H1 (cell line): ENCODE data around the gene CCDC116. TPM values are rescaled to one million over a fixed set of nuclear protein-coding genes. Genes with fewer than 3 reads are reported as not detected.

ENCODE experiments used
- CTCF ChIA-PET: fragments of 300-600 bp; sonication (Branson Sonifier 250); formaldehyde crosslinking; loops from one replicate; lab custom pipeline; 2021; ENCODE audit not compliant: partially characterized antibody; lab: Charles Lee
- POLR2A ChIA-PET: fragments of 300-600 bp; sonication (Branson Sonifier 250); formaldehyde crosslinking; loops from one replicate; lab custom pipeline; 2021; ENCODE audit warnings: inconsistent platforms; ENCODE audit not compliant: partially characterized antibody; lab: Charles Lee
- DNase-seq, 2 experiments: peaks; one replicate each; pipeline versions ENCODE4 v3.0.0 to v3.0.0-alpha.2; 2010 to 2022; ENCODE audit warnings: low spot score in 2 of 2, low read depth in 1 of 2, mixed read lengths in 1 of 2
- FAIRE-seq: peaks from 2 replicates; lab custom pipeline; 2011; peaks lifted over from hg19 to GRCh38; lab: Jason Lieb, UNC
- H2AFZ ChIP-seq: 2 replicates; pipeline ENCODE4 v1.8.1; 2012; ENCODE audit warnings: low read length, inconsistent platforms
- H2AK5ac ChIP-seq: 2 replicates; pipeline ENCODE4 v1.6.1; 2013; ENCODE audit warnings: low read depth, low read length
- H2BK120ac ChIP-seq: replicated peaks from 2 replicates; pipeline ENCODE3; 2013; ENCODE audit warnings: low read depth, low read length, inconsistent platforms
- H2BK12ac ChIP-seq: 2 replicates; pipeline ENCODE4 v1.6.1; 2013; ENCODE audit warnings: low read depth, low read length
- H2BK15ac ChIP-seq: 2 replicates; pipeline ENCODE4 v1.6.1; 2013; ENCODE audit warnings: low read length
- H2BK20ac ChIP-seq: 2 replicates; pipeline ENCODE4 v1.6.1; 2013; ENCODE audit warnings: low read length
- H2BK5ac ChIP-seq: 2 replicates; pipeline ENCODE4 v1.6.1; 2013; ENCODE audit warnings: low read depth, low read length
- H3K14ac ChIP-seq: 2 replicates; pipeline ENCODE4 v1.6.1; 2013; ENCODE audit warnings: inconsistent platforms; ENCODE audit not compliant: insufficient read length
- H3K18ac ChIP-seq: 2 replicates; pipeline ENCODE4 v1.6.1; 2013; ENCODE audit warnings: low read length; ENCODE audit errors: extremely low read depth
- H3K23ac ChIP-seq: 2 replicates; pipeline ENCODE4 v1.6.1; 2013; ENCODE audit warnings: inconsistent platforms; ENCODE audit not compliant: insufficient read length
- H3K23me2 ChIP-seq: 2 replicates; pipeline ENCODE4 v1.6.1; 2013; ENCODE audit warnings: low read depth, low read length
- H3K27ac ChIP-seq: 2 replicates; pipeline ENCODE4 v1.6.1; 2011; ENCODE audit warnings: low read depth, low read length, inconsistent platforms
- H3K27me3 ChIP-seq, 4 experiments: replicated peaks in 1 of 4; 1 replicate in 1 of 4; 2 replicates in 3 of 4; pipeline versions ENCODE4 v1.6.1 to v1.8.1; 2011 to 2013; ENCODE audit warnings: low read length in 3 of 4, mild to moderate bottlenecking in 3 of 4, inconsistent platforms in 2 of 4, mixed read lengths in 2 of 4, moderate library complexity in 1 of 4; ENCODE audit not compliant: control insufficient read depth in 3 of 4, insufficient read depth in 3 of 4; ENCODE audit errors: extremely low read depth in 1 of 4
- H3K36me3 ChIP-seq, 4 experiments: 2 replicates each; pipeline versions ENCODE4 v1.6.1 to v1.8.1; 2011 to 2013; ENCODE audit warnings: mild to moderate bottlenecking in 4 of 4, low read length in 3 of 4, moderate library complexity in 2 of 4, control low read depth in 1 of 4, inconsistent platforms in 1 of 4; ENCODE audit not compliant: insufficient read depth in 4 of 4, control insufficient read depth in 2 of 4
- H3K4ac ChIP-seq: replicated peaks from 2 replicates; pipeline ENCODE3; 2013; ENCODE audit warnings: low read length, low read depth, mixed read lengths, inconsistent platforms; ENCODE audit not compliant: insufficient read length
- H3K4me1 ChIP-seq, 4 experiments: replicated peaks in 1 of 4; 1 replicate in 1 of 4; 2 replicates in 3 of 4; pipeline versions ENCODE4 v1.6.1 to v1.8.1; 2011 to 2013; ENCODE audit warnings: low read length in 3 of 4, inconsistent platforms in 2 of 4, mixed read lengths in 1 of 4; ENCODE audit not compliant: insufficient read depth in 4 of 4, control insufficient read depth in 3 of 4
- H3K4me2 ChIP-seq, 2 experiments: 2 replicates each; pipeline versions ENCODE4 v1.6.1 to v1.8.1; 2011 to 2013; ENCODE audit warnings: low read depth in 2 of 2, low read length in 2 of 2, control low read depth in 1 of 2, inconsistent platforms in 1 of 2, mild to moderate bottlenecking in 1 of 2; ENCODE audit not compliant: insufficient read depth in 1 of 2
- H3K4me3 ChIP-seq, 4 experiments: fragments of 200-600, 300-600 bp in 1 of 4; sonication (generic), shearing (Covaris generic), sonication (Bioruptor Twin) in 1 of 4; 2 replicates each; pipeline versions ENCODE4 v1.5.1 to v1.8.1; 2011 to 2016; ENCODE audit warnings: low read length in 4 of 4, low read depth in 3 of 4, control low read depth in 2 of 4, inconsistent platforms in 2 of 4, mild to moderate bottlenecking in 2 of 4, mixed read lengths in 1 of 4, moderate library complexity in 1 of 4; ENCODE audit not compliant: insufficient read depth in 2 of 4; ENCODE audit errors: extremely low read depth in 1 of 4
- H3K56ac ChIP-seq: replicated peaks from 2 replicates; pipeline ENCODE3; 2013; ENCODE audit warnings: low read depth, mild to moderate bottlenecking, mixed read lengths, low read length, inconsistent platforms; ENCODE audit not compliant: insufficient read length
- H3K79me1 ChIP-seq: 2 replicates; pipeline ENCODE4 v1.6.1; 2013; ENCODE audit warnings: low read depth, low read length, control low read depth
- H3K79me2 ChIP-seq, 2 experiments: 2 replicates each; pipeline versions ENCODE4 v1.6.1 to v1.8.1; 2012 to 2013; ENCODE audit warnings: low read length in 2 of 2, mild to moderate bottlenecking in 2 of 2, inconsistent platforms in 1 of 2; ENCODE audit not compliant: insufficient read depth in 2 of 2, control insufficient read depth in 1 of 2
- H3K9ac ChIP-seq, 4 experiments: replicated peaks in 1 of 4; 1 replicate in 1 of 4; 2 replicates in 3 of 4; pipeline versions ENCODE4 v1.6.1 to v1.8.1; 2011 to 2013; ENCODE audit warnings: low read depth in 3 of 4, low read length in 3 of 4, control low read depth in 2 of 4, mild to moderate bottlenecking in 2 of 4, moderate library complexity in 2 of 4, inconsistent platforms in 1 of 4; ENCODE audit errors: extremely low read depth in 1 of 4
- H3K9me3 ChIP-seq, 2 experiments: 2 replicates each; pipeline versions ENCODE4 v1.6.1 to v1.8.1; 2012 to 2013; ENCODE audit warnings: mild to moderate bottlenecking in 2 of 2, moderate library complexity in 2 of 2, control low read depth in 1 of 2, inconsistent platforms in 1 of 2, low read depth in 1 of 2, low read length in 1 of 2, mixed read lengths in 1 of 2; ENCODE audit not compliant: insufficient read depth in 2 of 2
- H4K20me1 ChIP-seq, 2 experiments: replicated peaks in 1 of 2; 2 replicates each; pipeline versions ENCODE3 to v1.8.1; 2011 to 2013; ENCODE audit warnings: inconsistent platforms in 2 of 2, low read length in 2 of 2, mild to moderate bottlenecking in 1 of 2; ENCODE audit not compliant: insufficient read depth in 2 of 2, control insufficient read depth in 1 of 2
- H4K5ac ChIP-seq: 2 replicates; pipeline ENCODE4 v1.6.1; 2013; ENCODE audit warnings: low read length, low read depth, mixed read lengths, inconsistent platforms; ENCODE audit not compliant: insufficient read length
- H4K8ac ChIP-seq: 2 replicates; pipeline ENCODE4 v1.8.0; 2013; ENCODE audit warnings: mild to moderate bottlenecking, moderate library complexity, low read length, inconsistent platforms; ENCODE audit not compliant: insufficient read depth; ENCODE audit errors: extremely low read depth
- H4K91ac ChIP-seq: replicated peaks from 2 replicates; pipeline ENCODE3; 2013; ENCODE audit warnings: low read length, mixed read lengths, inconsistent platforms; ENCODE audit not compliant: insufficient read length
- EP300 ChIP-seq, 2 experiments: IDR thresholded peaks; 1 replicate in 1 of 2; 2 replicates in 1 of 2; pipeline ENCODE4 v1.6.1; 2011 to 2012; ENCODE audit warnings: low read depth in 2 of 2, low read length in 2 of 2, mild to moderate bottlenecking in 2 of 2, borderline replicate concordance in 1 of 2, inconsistent platforms in 1 of 2, moderate library complexity in 1 of 2
- EZH2 ChIP-seq: fragments of 200-600 bp; sonication (generic); IDR thresholded peaks from 2 replicates; pipeline ENCODE4 v1.7.1; 2012; ENCODE audit warnings: low read depth, mild to moderate bottlenecking, moderate library complexity, low read length, inconsistent platforms; ENCODE audit not compliant: severe bottlenecking
- KDM1A ChIP-seq: fragments of 200-600, 300-600 bp; sonication (generic); IDR thresholded peaks from 2 replicates; pipeline ENCODE4 v1.7.1; 2016; ENCODE audit warnings: mild to moderate bottlenecking, low read length, borderline replicate concordance
- MAFK ChIP-seq: IDR thresholded peaks from 2 replicates; pipeline ENCODE4 v1.6.1; 2012; ENCODE audit warnings: low read depth, mild to moderate bottlenecking, improper control_type of control experiment, low read length
- NANOG ChIP-seq: IDR thresholded peaks from 2 replicates; pipeline ENCODE4 v1.6.1; 2011; ENCODE audit warnings: low read length, low read depth, mild to moderate bottlenecking, inconsistent platforms; ENCODE audit not compliant: insufficient read depth, poor library complexity, severe bottlenecking
- PHF8 ChIP-seq: fragments of 200-600 bp; sonication (generic); conservative IDR thresholded peaks from 2 replicates; pipeline ENCODE4 v1.7.1; 2012; ENCODE audit warnings: low read depth, mild to moderate bottlenecking, inconsistent platforms, low read length, moderate library complexity
- RBBP5 ChIP-seq: IDR thresholded peaks from 2 replicates; pipeline ENCODE4 v1.7.1; 2012; ENCODE audit warnings: low read depth, mild to moderate bottlenecking, inconsistent platforms, low read length, moderate library complexity, borderline replicate concordance
- RFX5 ChIP-seq: IDR thresholded peaks from 2 replicates; pipeline ENCODE4 v1.6.1; 2011; ENCODE audit warnings: low read depth, low read length, improper control_type of control experiment, borderline replicate concordance
- SP4 ChIP-seq: IDR thresholded peaks from 2 replicates; pipeline ENCODE4 v1.6.1; 2012; ENCODE audit warnings: low read length, inconsistent platforms
- WGBS, 2 experiments: shearing (Covaris generic) in 1 of 2; methylation state at CpG; one replicate each; pipeline versions ENCODE4 v1.1.6 to v1.1.7; 2013 to 2015; ENCODE audit warnings: low lambda C conversion rate in 2 of 2, mixed read lengths in 2 of 2, inconsistent platforms in 1 of 2, low coverage in 1 of 2, missing lambda C conversion rate in 1 of 2; ENCODE audit not compliant: insufficient replicate concordance in 2 of 2, insufficient coverage in 1 of 2, insufficient read length in 1 of 2; ENCODE audit errors: extremely low coverage in 1 of 2, missing lambda C conversion rate in 1 of 2; 5-methylcytosine and 5-hydroxymethylcytosine counted together
- polyA plus RNA-seq, 7 experiments: library from polyadenylated mRNA; depleted of rRNA in 3 of 7; stranded (reverse) in 5 of 7; unstranded in 2 of 7; fragments of >200 nt in 5 of 7; fragments of 200-250 nt in 2 of 7; gene quantifications; 1 replicate in 5 of 7; 2 replicates in 1 of 7; 4 replicates in 1 of 7; pipeline versions ENCODE4 v1.2.1 to v1.2.3, GENCODE V29; 2011 to 2013; ENCODE audit warnings: missing spikeins in 2 of 7, mixed read lengths in 2 of 7
- total RNA-seq: library from RNA; stranded (reverse); fragmentation: NEBNext Ultra II Directional; extraction: Animal tissue kit (Norgen Biotek cat#: 25700); gene quantifications from 2 replicates; pipeline ENCODE4 v1.2.1, GENCODE V29; 2021
- TF ChIP-seq, protein P1 (sequence below): IDR thresholded peaks from 2 replicates; pipeline ENCODE4 v1.6.1; 2012; ENCODE audit warnings: inconsistent platforms
- TF ChIP-seq, protein P2 (sequence below): IDR thresholded peaks from 2 replicates; pipeline ENCODE4 v1.6.1; 2011; ENCODE audit warnings: low read depth, mild to moderate bottlenecking, low read length; ENCODE audit not compliant: insufficient read depth

Gene CCDC116
- total and polyA plus RNA-seq, 2 of the 8 experiments (the other 6 are each of a cell fraction or from before 2014, with no cell fraction given), result 0.08 TPM; not detected in 1

DNA sequence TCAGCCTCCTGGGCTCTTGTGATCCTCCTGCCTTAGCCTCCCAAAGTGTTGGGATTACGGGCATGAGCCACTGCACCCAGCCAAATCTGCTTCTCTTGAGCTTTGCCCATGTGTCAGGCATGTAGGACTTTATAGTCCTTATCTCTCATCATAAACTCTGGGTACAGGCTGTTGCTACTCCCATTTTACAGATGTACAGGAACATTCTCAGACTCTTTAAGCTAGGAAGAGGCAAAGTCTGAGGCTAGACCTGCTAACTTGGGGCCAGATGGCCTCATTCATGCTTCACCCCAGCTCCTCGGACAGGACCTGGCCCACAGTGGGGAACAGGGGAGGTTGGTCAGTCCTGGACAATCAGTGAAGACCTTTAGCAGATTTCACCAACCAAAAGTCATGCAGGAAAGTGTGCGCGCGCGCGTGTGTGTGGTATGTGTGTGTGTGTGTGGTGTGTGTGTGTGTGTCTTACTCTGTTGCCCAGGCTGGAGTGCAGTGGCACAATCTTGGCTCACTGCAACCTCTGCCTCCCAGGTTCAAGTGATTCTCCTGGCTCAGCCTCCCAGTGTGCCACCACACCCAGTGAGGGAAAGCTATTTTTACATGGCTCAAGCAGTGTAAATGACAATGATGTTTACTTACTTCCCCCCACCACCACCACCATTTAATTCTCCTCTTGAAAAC, 26.5 kb upstream of the CCDC116 start:
- Histone ChIP-seq H3K4me2 (no peak overlapping the region), H3K4me3 (no peak overlapping the region), H2BK20ac (no peak overlapping the region), H3K79me1 (peaks cover 17% of the 10 kb centered on the region), H3K36me3 (peaks cover 0 to 8% (median 2%) of the 10 kb centered on the region in 4 experiments; a peak in 5 of 8 replicates), H3K18ac (no peak overlapping the region), H2BK120ac (no peak overlapping the region), H4K8ac (peak overlapping the region; percentile 47; the same call in 1 of the 2 replicates), H3K23me2 (no peaks in the 10 kb centered on the region; the same call in 1 of the 2 replicates), H3K56ac (no peak overlapping the region), H3K4me1 (no peaks in the 10 kb centered on the region), H3K14ac (no peak overlapping the region), H2BK5ac (no peak overlapping the region), H2BK15ac (no peak overlapping the region), H2BK12ac (no peak overlapping the region), H2AK5ac (no peak overlapping the region), H3K9ac (no peak overlapping the region), H3K4ac (no peak overlapping the region), H4K20me1 (peaks cover 22 to 27% of the 10 kb centered on the region in 2 experiments), H3K27ac (no peak overlapping the region), H3K9me3 (no peaks in the 10 kb centered on the region), H3K23ac (no peak overlapping the region), H3K79me2 (peaks cover 7 to 59% of the 10 kb centered on the region in 2 experiments), H4K91ac (no peak overlapping the region), H4K5ac (no peak overlapping the region), H3K27me3 (no peaks in the 10 kb centered on the region), H2AFZ (no peak overlapping the region)
- DNase-seq, result no peak
- 95% methylated on average over 7 of the region's 7 CpGs; no CpG with 5 or more reads in 1 of the 2 experiments for WGBS, 2 experiments
- FAIRE-seq, result no peak
- CTCF ChIA-PET, result interaction anchor here (1.4 to 6.6 kb wide), 9 partner anchors 12 to 41 kb away, joined by 3 to 35 read pairs (median 11); partner anchors contain the start of genes SDF2L1 and YDJC
- POLR2A ChIA-PET, result interaction anchor here (1.0 to 1.3 kb wide), 3 partner anchors 25 to 47 kb away, joined by 3 to 4 read pairs (median 3); no protein-coding TSS in a partner anchor
- no peak for TF ChIP-seq RBBP5
- TF ChIP-seq, protein P1, sequence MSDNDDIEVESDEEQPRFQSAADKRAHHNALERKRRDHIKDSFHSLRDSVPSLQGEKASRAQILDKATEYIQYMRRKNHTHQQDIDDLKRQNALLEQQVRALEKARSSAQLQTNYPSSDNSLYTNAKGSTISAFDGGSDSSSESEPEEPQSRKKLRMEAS, result no peak
- no peak for TF ChIP-seq KDM1A
- no peak for TF ChIP-seq NANOG
- TF ChIP-seq PHF8, result no peak
- TF ChIP-seq, protein P2, sequence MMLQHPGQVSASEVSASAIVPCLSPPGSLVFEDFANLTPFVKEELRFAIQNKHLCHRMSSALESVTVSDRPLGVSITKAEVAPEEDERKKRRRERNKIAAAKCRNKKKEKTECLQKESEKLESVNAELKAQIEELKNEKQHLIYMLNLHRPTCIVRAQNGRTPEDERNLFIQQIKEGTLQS, result no peak
- no peak for TF ChIP-seq SP4
- no peak for TF ChIP-seq RFX5
- TF ChIP-seq MAFK, result no peak
- no peak for TF ChIP-seq EZH2
- TF ChIP-seq EP300 (IDR thresholded peaks at IDR 0.05; ENCODE audit: borderline replicate concordance in 1 of 2, low read depth in 2 of 2, low read length in 2 of 2), result no peak
